Glomerular endothelial cell (primary cell): ENCODE measurements around the gene HRAS. TPM values are rescaled to one million over a fixed set of nuclear protein-coding genes. Genes with fewer than 3 reads are reported as not detected.
"Not testable (repeated sequence)": the region's sequence is repeated elsewhere in the genome, so short reads cannot be mapped to it uniquely, and the experiment has no call there.

Source experiments
- DNase-seq: peaks from one replicate; pipeline ENCODE4 v3.0.0-alpha.2; 2011; ENCODE audit warnings: low read depth, low spot score; ENCODE audit errors: extremely low read depth
- total RNA-seq: library from RNA; depleted of rRNA; stranded (reverse); fragments of >200 nt; gene quantifications from 2 replicates; pipeline ENCODE4 v1.2.3, GENCODE V29; 2015

The HRAS gene
- total RNA-seq, 1 donor from 2014 or later = 60.5 TPM

- DNase-seq = no peak
Measured at GRCh38 chr11:534396-535209, 773 bp downstream of the HRAS start.

- DNase-seq = no peak
Measured at GRCh38 chr11:533586-534395, 1.6 kb downstream of the HRAS start.

GRCh38 chr11:532986-533585 lies 2.3 kb downstream of the HRAS start:
- no peak for DNase-seq

- no peak for DNase-seq
Measured at GRCh38 chr11:532527-532985, 2.8 kb downstream of the HRAS start.

GRCh38 chr11:531919-532526 lies 3.4 kb downstream of the HRAS start:
- no peak for DNase-seq

- DNase-seq = no peak
Measured at GRCh38 chr11:530960-531831, 4.2 kb downstream of the HRAS start.

- no peak for DNase-seq
Measured at GRCh38 chr11:529728-530411, 5.5 kb downstream of the HRAS start.

- DNase-seq = no peak
Measured at GRCh38 chr11:528815-529727, 6.3 kb downstream of the HRAS start.

- DNase-seq = no peak
Measured at GRCh38 chr11:528166-528814, 7.1 kb downstream of the HRAS start.

- no peak for DNase-seq
Measured at GRCh38 chr11:526192-526591, 9.2 kb downstream of the HRAS start.

GRCh38 chr11:521177-521688 lies 14.1 kb downstream of the HRAS start:
- no peak for DNase-seq

- DNase-seq = no peak
Measured at GRCh38 chr11:520428-521176, 14.8 kb downstream of the HRAS start.

GRCh38 chr11:518463-519202 lies 16.7 kb downstream of the HRAS start:
- DNase-seq = peak; percentile 67

- DNase-seq = not testable (repeated sequence)
Measured at GRCh38 chr11:516918-517685, 18.3 kb downstream of the HRAS start.

GRCh38 chr11:516400-516799 lies 19.0 kb downstream of the HRAS start:
- DNase-seq = no peak

- DNase-seq = no peak
Measured at GRCh38 chr11:515131-515530, 20.2 kb downstream of the HRAS start.
